ENCODE results near the gene DTD1.

DNA sequence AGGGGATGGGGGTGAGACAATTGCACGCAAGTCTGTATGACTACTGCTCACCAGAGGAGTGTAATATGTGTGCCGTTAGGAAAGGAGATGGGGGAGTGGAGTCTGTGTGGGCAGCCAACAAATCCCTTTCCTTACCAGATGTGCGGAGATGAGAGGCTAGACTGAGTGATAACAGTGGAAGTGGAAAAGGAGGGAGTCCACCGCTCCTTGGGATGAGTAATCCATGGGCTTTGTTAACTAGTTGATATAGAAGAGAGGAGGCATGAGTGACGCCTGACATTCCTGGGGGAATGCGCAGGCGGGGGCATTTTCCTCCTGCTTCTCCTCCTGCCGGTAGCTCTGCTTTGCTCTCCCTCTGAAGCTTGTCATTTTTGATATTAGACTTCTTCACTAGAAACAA is 34.1 kb upstream of the DTD1 start:
- TF ChIP-seq CTCF (IDR thresholded peaks at IDR 0.05; ENCODE audit: insufficient read depth, low read length, poor library complexity, severe bottlenecking) (no peak), EZH2phosphoT487 (conservative IDR thresholded peaks at IDR 0.05; ENCODE audit: low read length) (no peak)

Data from SU-DHL-6 (cell line).